Measurements from ENCODE around the gene ANKFN1. TPM values are rescaled to one million over a fixed set of nuclear protein-coding genes. Genes with fewer than 3 reads are reported as not detected.

The ANKFN1 gene
- total and polyA plus RNA-seq, 3 donors from 2014 or later: 3.7 to 11.4 (median 5.1) TPM

DNA sequence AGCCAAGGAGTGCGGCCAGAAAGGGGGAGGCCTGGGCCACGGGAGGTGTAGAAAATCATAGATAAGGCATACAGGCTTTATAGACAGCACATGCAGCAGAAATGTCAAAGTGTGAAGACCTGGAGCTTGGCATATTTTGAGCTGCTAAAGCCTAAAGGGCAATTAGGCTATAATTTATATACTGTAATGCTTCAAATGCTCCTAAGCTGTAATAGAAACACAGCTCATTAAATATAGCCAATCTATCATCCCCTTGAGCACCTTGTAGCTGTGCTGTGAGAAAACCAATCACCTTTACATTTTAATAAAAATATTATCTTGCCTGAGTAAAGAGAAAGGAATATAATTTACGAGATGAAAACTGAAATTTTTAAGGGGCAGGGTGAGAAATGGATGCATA is 342.3 kb downstream of the ANKFN1 start:
- Histone ChIP-seq H3K4me1 (no peaks in the 10 kb centered on the region), H3K9me3 (no peaks in the 10 kb centered on the region), H3K27me3 (no peaks in the 10 kb centered on the region), H3K4me3 (no peak overlapping the region), H3K36me3 (ENCODE audit: low read depth, missing control alignments) (no peaks in the 10 kb centered on the region), H3K27ac (no peak overlapping the region)
- WGBS, 2 donors: 48 to 61% methylated on average over 3 of the region's 3 CpGs
- intact Hi-C loops (cut with DNase I; ENCODE audit: low total_unique reads): no loop called here
- TF ChIP-seq POLR2A (IDR thresholded peaks at IDR 0.05): no peak
- TF ChIP-seq, protein P1, sequence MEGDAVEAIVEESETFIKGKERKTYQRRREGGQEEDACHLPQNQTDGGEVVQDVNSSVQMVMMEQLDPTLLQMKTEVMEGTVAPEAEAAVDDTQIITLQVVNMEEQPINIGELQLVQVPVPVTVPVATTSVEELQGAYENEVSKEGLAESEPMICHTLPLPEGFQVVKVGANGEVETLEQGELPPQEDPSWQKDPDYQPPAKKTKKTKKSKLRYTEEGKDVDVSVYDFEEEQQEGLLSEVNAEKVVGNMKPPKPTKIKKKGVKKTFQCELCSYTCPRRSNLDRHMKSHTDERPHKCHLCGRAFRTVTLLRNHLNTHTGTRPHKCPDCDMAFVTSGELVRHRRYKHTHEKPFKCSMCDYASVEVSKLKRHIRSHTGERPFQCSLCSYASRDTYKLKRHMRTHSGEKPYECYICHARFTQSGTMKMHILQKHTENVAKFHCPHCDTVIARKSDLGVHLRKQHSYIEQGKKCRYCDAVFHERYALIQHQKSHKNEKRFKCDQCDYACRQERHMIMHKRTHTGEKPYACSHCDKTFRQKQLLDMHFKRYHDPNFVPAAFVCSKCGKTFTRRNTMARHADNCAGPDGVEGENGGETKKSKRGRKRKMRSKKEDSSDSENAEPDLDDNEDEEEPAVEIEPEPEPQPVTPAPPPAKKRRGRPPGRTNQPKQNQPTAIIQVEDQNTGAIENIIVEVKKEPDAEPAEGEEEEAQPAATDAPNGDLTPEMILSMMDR (IDR thresholded peaks at IDR 0.05): no peak
- DNase-seq: no peak

- WGBS, 2 donors: 88 to 93% methylated on average over 2 of the region's 2 CpGs
- H3K27me3 ChIP-seq: no peaks in the 10 kb centered on the region
- H3K4me3 ChIP-seq: no peak overlapping the region
- DNase-seq: no peak
- H3K27ac ChIP-seq: no peak overlapping the region
- H3K4me1 ChIP-seq: no peaks in the 10 kb centered on the region
- intact Hi-C loops (cut with DNase I; ENCODE audit: low total_unique reads): no loop called here
- H3K9me3 ChIP-seq: no peaks in the 10 kb centered on the region
- H3K36me3 ChIP-seq (ENCODE audit: low read depth, missing control alignments): no peaks in the 10 kb centered on the region
- no peak for TF ChIP-seq POLR2A (IDR thresholded peaks at IDR 0.05)
- TF ChIP-seq, protein P1 (IDR thresholded peaks at IDR 0.05): no peak
Measured at GRCh38 chr17:56497132-56497531, 343.9 kb downstream of the ANKFN1 start.

DNA sequence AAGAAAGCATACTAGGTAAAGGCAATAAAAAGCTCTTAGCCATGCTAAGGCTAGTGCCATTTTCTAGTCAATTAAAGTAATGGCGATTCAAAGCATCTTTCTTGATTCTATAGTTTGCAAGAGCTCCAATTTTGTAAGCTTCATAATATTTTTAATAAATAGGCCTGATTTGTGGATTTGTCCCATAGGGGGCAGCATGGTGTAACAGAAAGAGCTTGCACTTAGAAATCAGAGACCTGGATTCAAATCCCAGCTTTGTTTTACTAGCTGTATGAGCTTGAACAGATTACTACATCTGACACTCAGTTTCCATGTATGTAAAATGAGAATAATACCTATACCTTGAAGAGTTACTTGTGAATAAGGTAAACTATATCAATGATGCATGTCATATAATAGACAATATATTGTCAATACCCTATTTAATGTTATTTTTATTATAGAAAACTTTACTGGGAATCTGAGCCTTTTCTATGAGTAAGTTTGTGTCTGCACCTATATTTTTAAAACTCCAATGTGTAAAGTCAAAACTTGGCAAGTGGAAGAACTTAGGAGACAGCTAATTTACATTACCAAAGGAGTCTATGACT is 346.6 kb downstream of the ANKFN1 start:
- TF ChIP-seq POLR2A (IDR thresholded peaks at IDR 0.05): no peak
- TF ChIP-seq, protein P1 (IDR thresholded peaks at IDR 0.05): peak in 2 of 3 experiments; percentile 11 to 48
- H3K27me3 ChIP-seq: no peaks in the 10 kb centered on the region
- intact Hi-C loops (cut with DNase I; ENCODE audit: low total_unique reads): no loop called here
- 59 to 67% methylated on average over 1 of the region's 1 CpG for WGBS, 2 donors
- H3K9me3 ChIP-seq: no peaks in the 10 kb centered on the region
- no peak overlapping the region for H3K4me3 ChIP-seq
- peak; percentile 40 for DNase-seq
- no peaks in the 10 kb centered on the region for H3K36me3 ChIP-seq (ENCODE audit: low read depth, missing control alignments)
- H3K27ac ChIP-seq: no peak overlapping the region
- H3K4me1 ChIP-seq: no peaks in the 10 kb centered on the region

GRCh38 chr17:56502120-56502654 is 348.9 kb downstream of the ANKFN1 start:
- H3K9me3 ChIP-seq: no peaks in the 10 kb centered on the region
- H3K4me3 ChIP-seq: no peak overlapping the region
- H3K27ac ChIP-seq: no peak overlapping the region
- H3K4me1 ChIP-seq: no peaks in the 10 kb centered on the region
- intact Hi-C loops (cut with DNase I; ENCODE audit: low total_unique reads): no loop called here
- DNase-seq: no peak
- WGBS, 2 donors: 70 to 78% methylated on average over 5 of the region's 5 CpGs
- no peaks in the 10 kb centered on the region for H3K27me3 ChIP-seq
- no peaks in the 10 kb centered on the region for H3K36me3 ChIP-seq (ENCODE audit: low read depth, missing control alignments)
- TF ChIP-seq, protein P1 (IDR thresholded peaks at IDR 0.05): no peak
- TF ChIP-seq POLR2A (IDR thresholded peaks at IDR 0.05): no peak
